ENCODE results near the gene GMDS. TPM values are rescaled to one million over a fixed set of nuclear protein-coding genes. Genes with fewer than 3 reads are reported as not detected.

The GMDS gene
- total RNA-seq, 2 experiments from 2014 or later = 33.2 to 33.5 TPM

GRCh38 chr6:1864496-1864895 lies 380.9 kb downstream of the GMDS start:
- H3K27me3 Mint-ChIP-seq = no peaks in the 10 kb centered on the region
- no peak overlapping the region for H3K4me3 Mint-ChIP-seq
- CTCF ChIA-PET = interaction anchor here (1.0 kb wide), 1 partner anchor 9 kb away, joined by 4 read pairs; no protein-coding TSS in a partner anchor
- no peak overlapping the region for H3K27ac Mint-ChIP-seq
- POLR2A ChIA-PET = no interaction called here
- no peak for DNase-seq
- intact Hi-C loops (cut with DNase I, micrococcal nuclease) = no loop called here
- H3K36me3 Mint-ChIP-seq (ENCODE audit: low read depth) = no peaks in the 10 kb centered on the region
- ATAC-seq = no peak
- no peaks in the 10 kb centered on the region for H3K4me1 Mint-ChIP-seq
- no peaks in the 10 kb centered on the region for H3K9me3 Mint-ChIP-seq (ENCODE audit: low read depth)

GRCh38 chr6:1862411-1862810 lies 383.0 kb downstream of the GMDS start:
- H3K9me3 Mint-ChIP-seq (ENCODE audit: low read depth) = no peaks in the 10 kb centered on the region
- no peak for DNase-seq
- H3K36me3 Mint-ChIP-seq (ENCODE audit: low read depth) = no peaks in the 10 kb centered on the region
- POLR2A ChIA-PET = no interaction called here
- H3K4me3 Mint-ChIP-seq = no peak overlapping the region
- intact Hi-C loops (cut with DNase I, micrococcal nuclease) = no loop called here
- no peak for ATAC-seq
- H3K4me1 Mint-ChIP-seq = no peaks in the 10 kb centered on the region
- H3K27me3 Mint-ChIP-seq = no peaks in the 10 kb centered on the region
- CTCF ChIA-PET = interaction anchor here (0.6 kb wide), 1 partner anchor 16 kb away, joined by 3 read pairs; no protein-coding TSS in a partner anchor
- H3K27ac Mint-ChIP-seq = no peak overlapping the region

- Mint-ChIP-seq H3K9me3 (ENCODE audit: low read depth) (no peaks in the 10 kb centered on the region), H3K27ac (no peak overlapping the region), H3K27me3 (no peaks in the 10 kb centered on the region), H3K4me1 (no peaks in the 10 kb centered on the region), H3K4me3 (no peak overlapping the region), H3K36me3 (ENCODE audit: low read depth) (no peaks in the 10 kb centered on the region)
- ChIA-PET CTCF (no interaction called here), POLR2A (no interaction called here)
- DNase-seq (no peak), ATAC-seq (no peak)
- intact Hi-C loops (cut with DNase I, micrococcal nuclease) = no loop called here
These were observed 384.6 kb downstream of the GMDS start for GRCh38 chr6:1860756-1861348.

- POLR2A ChIA-PET = no interaction called here
- Mint-ChIP-seq H3K36me3 (ENCODE audit: low read depth) (no peaks in the 10 kb centered on the region), H3K9me3 (ENCODE audit: low read depth) (no peaks in the 10 kb centered on the region), H3K27me3 (no peaks in the 10 kb centered on the region), H3K4me1 (no peaks in the 10 kb centered on the region), H3K4me3 (no peak overlapping the region), H3K27ac (no peak overlapping the region)
- ATAC-seq = no peak
- CTCF ChIA-PET = no interaction called here
- intact Hi-C loops (cut with DNase I, micrococcal nuclease) = no loop called here
- DNase-seq = no peak
These were observed 386.5 kb downstream of the GMDS start for GRCh38 chr6:1858859-1859258.

GRCh38 chr6:1858196-1858595 lies 387.2 kb downstream of the GMDS start:
- Mint-ChIP-seq H3K27ac (no peak overlapping the region), H3K27me3 (no peaks in the 10 kb centered on the region), H3K36me3 (ENCODE audit: low read depth) (no peaks in the 10 kb centered on the region), H3K4me3 (no peak overlapping the region), H3K4me1 (no peaks in the 10 kb centered on the region), H3K9me3 (ENCODE audit: low read depth) (no peaks in the 10 kb centered on the region)
- ChIA-PET CTCF (no interaction called here), POLR2A (no interaction called here)
- ATAC-seq = no peak
- intact Hi-C loops (cut with DNase I, micrococcal nuclease) = no loop called here
- no peak for DNase-seq

- H3K4me3 Mint-ChIP-seq = no peak overlapping the region
- CTCF ChIA-PET = interaction anchor here (0.9 kb wide), 1 partner anchor 12 kb away, joined by 3 read pairs; no protein-coding TSS in a partner anchor
- no peaks in the 10 kb centered on the region for H3K27me3 Mint-ChIP-seq
- peaks cover 2% of the 10 kb centered on the region for H3K36me3 Mint-ChIP-seq (ENCODE audit: low read depth)
- no peak overlapping the region for H3K27ac Mint-ChIP-seq
- DNase-seq (no peak), ATAC-seq (no peak)
- no peaks in the 10 kb centered on the region for H3K9me3 Mint-ChIP-seq (ENCODE audit: low read depth)
- POLR2A ChIA-PET = no interaction called here
- no peaks in the 10 kb centered on the region for H3K4me1 Mint-ChIP-seq
- intact Hi-C loops (cut with DNase I, micrococcal nuclease) = no loop called here
These were observed 389.0 kb downstream of the GMDS start for GRCh38 chr6:1856381-1856780.

- no peak overlapping the region for H3K4me3 Mint-ChIP-seq
- ChIA-PET CTCF (interaction anchor here (0.9 kb wide), 1 partner anchor 12 kb away, joined by 3 read pairs; no protein-coding TSS in a partner anchor), POLR2A (no interaction called here)
- intact Hi-C loops (cut with DNase I, micrococcal nuclease) = no loop called here
- no peak for DNase-seq
- ATAC-seq = no peak
- no peak overlapping the region for H3K27ac Mint-ChIP-seq
- H3K27me3 Mint-ChIP-seq = no peaks in the 10 kb centered on the region
- H3K36me3 Mint-ChIP-seq (ENCODE audit: low read depth) = peaks cover 2% of the 10 kb centered on the region
- H3K9me3 Mint-ChIP-seq (ENCODE audit: low read depth) = no peaks in the 10 kb centered on the region
- H3K4me1 Mint-ChIP-seq = no peaks in the 10 kb centered on the region
These were observed 389.5 kb downstream of the GMDS start for GRCh38 chr6:1855890-1856289.

- no peak for ATAC-seq
- no peaks in the 10 kb centered on the region for H3K27me3 Mint-ChIP-seq
- no peak overlapping the region for H3K27ac Mint-ChIP-seq
- peaks cover 2% of the 10 kb centered on the region for H3K36me3 Mint-ChIP-seq (ENCODE audit: low read depth)
- no peak for DNase-seq
- intact Hi-C loops (cut with DNase I, micrococcal nuclease) = no loop called here
- POLR2A ChIA-PET = no interaction called here
- no peaks in the 10 kb centered on the region for H3K4me1 Mint-ChIP-seq
- H3K9me3 Mint-ChIP-seq (ENCODE audit: low read depth) = no peaks in the 10 kb centered on the region
- CTCF ChIA-PET = interaction anchor here (0.8 kb wide), 1 partner anchor 250 kb away, joined by 4 read pairs; no protein-coding TSS in a partner anchor
- no peak overlapping the region for H3K4me3 Mint-ChIP-seq
These were observed 391.1 kb downstream of the GMDS start for GRCh38 chr6:1854296-1854695.

- ATAC-seq = no peak
- no peak for DNase-seq
- Mint-ChIP-seq H3K27me3 (no peaks in the 10 kb centered on the region), H3K36me3 (ENCODE audit: low read depth) (peaks cover 2% of the 10 kb centered on the region), H3K4me1 (no peaks in the 10 kb centered on the region), H3K27ac (no peak overlapping the region), H3K4me3 (no peak overlapping the region), H3K9me3 (ENCODE audit: low read depth) (no peaks in the 10 kb centered on the region)
- ChIA-PET POLR2A (no interaction called here), CTCF (no interaction called here)
- intact Hi-C loops (cut with DNase I, micrococcal nuclease) = no loop called here
These were observed 391.6 kb downstream of the GMDS start for GRCh38 chr6:1853761-1854160.

GRCh38 chr6:1851681-1852456 lies 393.5 kb downstream of the GMDS start:
- H3K4me3 Mint-ChIP-seq = no peak overlapping the region
- H3K27me3 Mint-ChIP-seq = no peaks in the 10 kb centered on the region
- DNase-seq = no peak
- no peaks in the 10 kb centered on the region for H3K9me3 Mint-ChIP-seq (ENCODE audit: low read depth)
- ChIA-PET POLR2A (no interaction called here), CTCF (no interaction called here)
- peaks cover 2% of the 10 kb centered on the region for H3K36me3 Mint-ChIP-seq (ENCODE audit: low read depth)
- no peaks in the 10 kb centered on the region for H3K4me1 Mint-ChIP-seq
- intact Hi-C loops (cut with DNase I, micrococcal nuclease) = no loop called here
- ATAC-seq = no peak
- no peak overlapping the region for H3K27ac Mint-ChIP-seq

GRCh38 chr6:1850840-1851157 lies 394.6 kb downstream of the GMDS start:
- ChIA-PET CTCF (no interaction called here), POLR2A (no interaction called here)
- intact Hi-C loops (cut with DNase I, micrococcal nuclease) = no loop called here
- H3K4me3 Mint-ChIP-seq = no peak overlapping the region
- no peaks in the 10 kb centered on the region for H3K9me3 Mint-ChIP-seq (ENCODE audit: low read depth)
- ATAC-seq (no peak), DNase-seq (no peak)
- no peak overlapping the region for H3K27ac Mint-ChIP-seq
- H3K27me3 Mint-ChIP-seq = no peaks in the 10 kb centered on the region
- H3K36me3 Mint-ChIP-seq (ENCODE audit: low read depth) = peaks cover 2% of the 10 kb centered on the region
- no peaks in the 10 kb centered on the region for H3K4me1 Mint-ChIP-seq

- no peak for DNase-seq
- H3K27ac Mint-ChIP-seq = no peak overlapping the region
- peaks cover 2% of the 10 kb centered on the region for H3K36me3 Mint-ChIP-seq (ENCODE audit: low read depth)
- no peak for ATAC-seq
- no peaks in the 10 kb centered on the region for H3K27me3 Mint-ChIP-seq
- H3K4me1 Mint-ChIP-seq = no peaks in the 10 kb centered on the region
- intact Hi-C loops (cut with DNase I, micrococcal nuclease) = no loop called here
- H3K9me3 Mint-ChIP-seq (ENCODE audit: low read depth) = no peaks in the 10 kb centered on the region
- ChIA-PET CTCF (no interaction called here), POLR2A (no interaction called here)
- H3K4me3 Mint-ChIP-seq = no peak overlapping the region
These were observed 395.1 kb downstream of the GMDS start for GRCh38 chr6:1850121-1850839.
